T-cell (primary cell): ENCODE measurements around the gene EDC4. TPM values are rescaled to one million over a fixed set of nuclear protein-coding genes. Genes with fewer than 3 reads are reported as not detected.

Experiments used
- ATAC-seq, 4 experiments: fragments of 200-7000 bp in 3 of 4; fragments of 150-1000 bp in 1 of 4; cut with Tn5 transposase; replicated peaks in 1 of 4; 1 replicate in 3 of 4; 2 replicates in 1 of 4; pipeline ENCODE4 v1.10.0; 2021; ENCODE audit warnings: moderate library complexity in 3 of 4, mild to moderate bottlenecking in 2 of 4, moderate number of reproducible peaks in 1 of 4
- CTCF ChIA-PET, 2 donors: fragments of 300-600 bp; sonication (Branson Sonifier 250); formaldehyde crosslinking; loops; one replicate each; lab custom pipeline; 2022; ENCODE audit warnings: antibody characterized with exemption in 2 of 2; lab: Charles Lee
- POLR2A ChIA-PET, 2 donors: fragments of 300-600 bp; sonication (Branson Sonifier 250); formaldehyde crosslinking; loops; one replicate each; lab custom pipeline; 2022; ENCODE audit warnings: antibody characterized with exemption in 2 of 2; lab: Charles Lee
- DNase-seq, 35 experiments: peaks; one replicate each; pipeline versions ENCODE4 v3.0.0 to v3.0.0-alpha.2; 2013 to 2023
- H3K27ac ChIP-seq: one replicate; pipeline ENCODE4 v1.5.1; 2013; ENCODE audit warnings: low read length
- H3K27me3 ChIP-seq, 2 experiments: replicated peaks in 1 of 2; 1 replicate in 1 of 2; 2 replicates in 1 of 2; pipeline versions ENCODE4 v1.6.1 to v1.7.0; 2013; ENCODE audit warnings: low read length in 1 of 2, mixed read lengths in 1 of 2; ENCODE audit not compliant: control insufficient read depth in 2 of 2, insufficient read depth in 2 of 2; ENCODE audit errors: extremely low read depth in 1 of 2
- H3K36me3 ChIP-seq, 2 donors: 1 replicate in 1 of 2; 2 replicates in 1 of 2; pipeline versions ENCODE4 v1.6.1 to v1.7.0; 2013; ENCODE audit warnings: low read length in 1 of 2; ENCODE audit not compliant: control insufficient read depth in 2 of 2, insufficient read depth in 1 of 2; ENCODE audit errors: extremely low read depth in 1 of 2
- H3K4me1 ChIP-seq, 2 experiments: 1 replicate in 1 of 2; 2 replicates in 1 of 2; pipeline versions ENCODE4 v1.6.1 to v1.7.0; 2013; ENCODE audit warnings: low read length in 2 of 2, mixed read lengths in 1 of 2; ENCODE audit not compliant: insufficient read depth in 2 of 2, control insufficient read depth in 1 of 2; ENCODE audit errors: extremely low read depth in 1 of 2
- H3K4me3 ChIP-seq, 2 donors: 1 replicate in 1 of 2; 2 replicates in 1 of 2; pipeline versions ENCODE4 v1.5.1 to v1.7.0; 2013; ENCODE audit warnings: mild to moderate bottlenecking in 2 of 2, low read length in 1 of 2, moderate library complexity in 1 of 2; ENCODE audit not compliant: control insufficient read depth in 1 of 2; ENCODE audit errors: extremely low read depth in 1 of 2
- H3K9me3 ChIP-seq: 2 replicates; pipeline ENCODE4 v1.7.0; 2013
- H3K27ac Mint-ChIP-seq, 2 donors: one replicate each; pipeline ENCODE4 v1.8.0; 2020 to 2021; ENCODE audit warnings: mild to moderate bottlenecking in 2 of 2, mixed read lengths in 2 of 2
- H3K27me3 Mint-ChIP-seq, 2 donors: one replicate each; pipeline ENCODE4 v1.8.0; 2021 to 2022; ENCODE audit warnings: mixed read lengths in 2 of 2
- H3K36me3 Mint-ChIP-seq: one replicate; pipeline ENCODE4 v1.8.0; 2021; ENCODE audit warnings: mixed read lengths
- H3K4me1 Mint-ChIP-seq, 3 donors: one replicate each; pipeline ENCODE4 v1.8.0; 2020 to 2022; ENCODE audit warnings: mixed read lengths in 3 of 3, mild to moderate bottlenecking in 1 of 3
- H3K4me3 Mint-ChIP-seq, 3 donors: one replicate each; pipeline ENCODE4 v1.8.0; 2020 to 2022; ENCODE audit warnings: mild to moderate bottlenecking in 3 of 3, mixed read lengths in 3 of 3, moderate library complexity in 3 of 3
- H3K9me3 Mint-ChIP-seq, 3 donors: one replicate each; pipeline ENCODE4 v1.8.0; 2020 to 2022; ENCODE audit warnings: mixed read lengths in 3 of 3
- WGBS: methylation state at CpG from one replicate; pipeline ENCODE4 v1.1.5; 2013; ENCODE audit warnings: missing lambda C conversion rate; ENCODE audit not compliant: insufficient coverage; 5-methylcytosine and 5-hydroxymethylcytosine counted together
- total RNA-seq, 35 experiments: library from RNA in 6 of 35; stranded (reverse) in 6 of 35; fragments of 120-200 nt in 1 of 35; gene quantifications; one replicate each; pipeline versions ENCODE4 v1.2.1 to v1.2.4 and lab custom pipeline; 2013 to 2026

EDC4 gene
- total RNA-seq, 5 donors from 2014 or later (not counting 1 experiment from before 2014, with no cell fraction given), result 110 to 144 (median 136) TPM

DNA sequence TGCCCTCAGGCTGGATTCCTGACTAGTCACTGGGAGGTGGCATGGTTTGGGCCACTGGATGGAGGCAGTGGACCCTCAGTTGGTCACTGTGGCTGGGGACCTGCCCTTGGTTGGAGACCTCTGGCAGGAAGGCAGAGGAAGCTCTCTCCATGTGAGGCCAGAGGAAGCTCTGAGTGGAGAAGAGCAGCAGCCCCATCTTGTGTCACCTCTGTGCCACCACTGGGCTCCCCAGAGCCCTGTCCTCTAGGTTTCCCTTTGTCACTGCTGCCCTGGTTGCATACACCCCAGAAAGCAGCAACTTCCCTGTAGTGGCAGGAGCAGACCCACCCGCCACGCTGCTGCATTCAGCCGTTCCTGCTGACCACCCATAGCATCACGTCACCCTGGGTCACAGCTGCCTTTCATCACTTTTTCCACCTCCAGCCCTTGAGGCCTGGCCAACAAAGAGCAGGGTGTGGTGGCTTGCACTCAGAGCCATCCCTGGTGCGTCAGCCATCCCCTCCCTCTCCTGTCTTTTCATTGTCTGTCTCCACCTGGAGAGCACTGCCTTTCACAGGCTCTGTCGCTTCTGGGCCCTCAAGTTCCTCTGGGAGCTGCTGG is 46.9 kb downstream of the EDC4 start:
- POLR2A ChIA-PET, result no interaction called here
- CTCF ChIA-PET, result no interaction called here
- H3K36me3 ChIP-seq, result peaks cover 7 to 38% of the 10 kb centered on the region in 2 donors
- 92% methylated on average over 5 of the region's 6 CpGs for WGBS
- Mint-ChIP-seq H3K4me1 (peaks cover 30 to 40% (median 32%) of the 10 kb centered on the region in 3 donors), H3K27me3 (no peaks in the 10 kb centered on the region), H3K4me3 (no peak overlapping the region), H3K36me3 (peaks cover 7% of the 10 kb centered on the region), H3K9me3 (no peaks in the 10 kb centered on the region), H3K27ac (no peak overlapping the region)
- peaks cover 0 to 21% of the 10 kb centered on the region in 2 experiments for H3K4me1 ChIP-seq
- DNase-seq (no peak), ATAC-seq (no peak)
- H3K27me3 ChIP-seq, result no peaks in the 10 kb centered on the region
- H3K9me3 ChIP-seq, result no peaks in the 10 kb centered on the region
- H3K4me3 ChIP-seq, result no peak overlapping the region
- H3K27ac ChIP-seq, result no peak overlapping the region

DNA sequence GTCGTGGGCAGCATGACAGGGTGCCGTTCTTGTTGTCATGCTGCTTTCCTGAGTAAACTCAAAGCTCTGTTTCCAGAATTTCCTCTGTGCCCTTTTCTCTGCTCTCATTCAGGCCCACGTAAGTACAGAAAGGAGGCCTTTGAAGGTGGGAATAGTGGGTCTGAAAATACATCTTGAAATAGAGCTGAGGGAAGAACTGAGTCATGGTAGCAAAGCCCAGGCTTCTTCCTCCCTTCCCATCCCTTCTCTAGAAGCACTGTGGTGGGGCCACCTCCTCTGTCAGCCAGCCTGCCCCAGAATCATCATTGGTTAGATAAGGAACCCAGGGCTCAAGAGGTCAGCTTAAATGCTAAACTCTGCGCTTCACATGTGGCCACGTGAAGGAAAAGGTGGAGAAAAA is 49.4 kb downstream of the EDC4 start:
- no peak overlapping the region for H3K4me3 ChIP-seq
- no peak overlapping the region for H3K27ac ChIP-seq
- no peaks in the 10 kb centered on the region for H3K9me3 ChIP-seq
- H3K4me3 Mint-ChIP-seq, result no peak overlapping the region
- H3K27ac Mint-ChIP-seq, result peak overlapping the region; percentile 57 to 84
- ChIA-PET CTCF (no interaction called here), POLR2A (no interaction called here)
- peaks cover 4% of the 10 kb centered on the region for H3K36me3 Mint-ChIP-seq
- no peaks in the 10 kb centered on the region for H3K27me3 ChIP-seq
- peaks cover 8 to 38% of the 10 kb centered on the region in 2 donors for H3K36me3 ChIP-seq
- peaks cover 0 to 5% of the 10 kb centered on the region in 2 experiments for H3K4me1 ChIP-seq
- DNase-seq, result no peak
- peaks cover 8 to 29% (median 20%) of the 10 kb centered on the region in 3 donors for H3K4me1 Mint-ChIP-seq
- ATAC-seq, result no peak
- WGBS, result 77% methylated on average over 2 of the region's 5 CpGs
- H3K27me3 Mint-ChIP-seq, result no peaks in the 10 kb centered on the region
- H3K9me3 Mint-ChIP-seq, result no peaks in the 10 kb centered on the region

DNA sequence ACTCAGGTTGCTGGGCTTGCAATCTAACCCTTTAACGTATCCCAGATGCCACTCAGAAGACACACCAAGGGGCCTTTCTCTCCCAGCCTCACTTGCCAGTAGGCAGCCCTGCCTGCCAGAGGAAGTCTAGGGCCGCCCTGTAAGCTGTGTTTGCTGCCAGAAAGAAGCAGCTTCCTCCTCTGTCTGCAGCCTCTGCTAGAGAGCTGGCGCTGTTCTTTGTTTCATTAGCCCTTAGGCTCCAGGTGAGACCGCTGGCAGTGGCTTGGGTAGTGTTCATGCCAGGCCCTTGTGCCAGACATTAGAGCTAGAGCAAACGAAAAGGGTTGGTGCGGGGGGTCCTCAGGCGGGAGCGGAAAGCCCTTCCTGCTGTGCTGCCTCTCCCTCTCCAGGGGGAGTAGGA is 49.9 kb downstream of the EDC4 start:
- Mint-ChIP-seq H3K4me1 (peaks cover 3 to 24% (median 15%) of the 10 kb centered on the region in 3 donors), H3K9me3 (no peaks in the 10 kb centered on the region), H3K36me3 (peaks cover 4% of the 10 kb centered on the region), H3K27ac (peak overlapping the region; percentile 6 to 27), H3K4me3 (no peak overlapping the region), H3K27me3 (no peaks in the 10 kb centered on the region)
- WGBS, result 88% methylated on average over 4 of the region's 8 CpGs
- ChIA-PET CTCF (no interaction called here), POLR2A (no interaction called here)
- H3K4me1 ChIP-seq, result peaks cover 0 to 1% of the 10 kb centered on the region in 2 experiments
- no peak overlapping the region for H3K27ac ChIP-seq
- no peaks in the 10 kb centered on the region for H3K27me3 ChIP-seq
- H3K4me3 ChIP-seq, result no peak overlapping the region
- H3K36me3 ChIP-seq, result peaks cover 13 to 43% of the 10 kb centered on the region in 2 donors
- ATAC-seq (no peak), DNase-seq (no peak)
- H3K9me3 ChIP-seq, result no peaks in the 10 kb centered on the region

DNA sequence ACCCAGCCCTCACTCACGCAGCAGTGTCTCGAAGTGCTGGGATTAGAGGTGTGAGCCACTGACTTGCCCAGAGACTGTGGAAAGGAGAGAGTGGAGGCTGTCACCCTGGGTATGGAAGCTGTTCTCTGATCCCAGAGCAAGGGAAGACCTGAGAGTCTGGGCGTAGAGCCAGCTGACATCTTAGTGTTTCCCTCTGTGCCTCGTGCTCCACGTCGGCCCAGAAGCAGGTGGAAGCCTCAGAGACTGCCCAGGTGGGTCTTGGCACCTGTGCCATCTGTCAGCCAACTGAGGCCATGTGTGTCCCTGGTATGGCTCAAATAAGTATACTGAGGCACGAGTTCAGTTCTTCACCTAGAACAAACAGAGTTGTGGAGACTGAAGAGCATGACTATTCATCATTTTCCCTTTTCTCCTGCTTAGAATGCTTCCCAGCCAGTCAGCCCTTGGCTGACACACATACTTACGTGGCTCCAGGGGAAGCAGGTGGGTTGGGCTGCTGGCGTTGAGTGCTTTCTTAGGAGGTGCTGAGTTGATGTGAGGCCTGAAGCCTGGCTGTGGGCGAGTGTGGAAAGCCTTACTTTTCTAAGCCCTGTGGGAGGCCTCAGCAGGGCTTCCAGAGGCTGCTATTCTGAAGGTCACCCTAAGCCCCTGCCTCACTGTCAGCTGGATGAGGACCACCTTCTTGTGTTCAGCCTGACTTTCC is 50.7 kb downstream of the EDC4 start:
- WGBS, result 94% methylated on average over 5 of the region's 10 CpGs
- Histone ChIP-seq H3K4me3 (no peak overlapping the region), H3K27ac (no peak overlapping the region), H3K4me1 (peaks cover 0 to 7% of the 10 kb centered on the region in 2 experiments), H3K9me3 (no peaks in the 10 kb centered on the region), H3K27me3 (no peaks in the 10 kb centered on the region), H3K36me3 (peaks cover 15 to 49% of the 10 kb centered on the region in 2 donors)
- ATAC-seq (no peak), DNase-seq (no peak)
- Mint-ChIP-seq H3K36me3 (peaks cover 4% of the 10 kb centered on the region), H3K27ac (peak overlapping the region; percentile 15 to 34), H3K4me3 (no peak overlapping the region), H3K27me3 (no peaks in the 10 kb centered on the region), H3K4me1 (peaks cover 7 to 22% (median 8%) of the 10 kb centered on the region in 3 donors), H3K9me3 (no peaks in the 10 kb centered on the region)
- POLR2A ChIA-PET, result no interaction called here
- CTCF ChIA-PET, result no interaction called here

DNA sequence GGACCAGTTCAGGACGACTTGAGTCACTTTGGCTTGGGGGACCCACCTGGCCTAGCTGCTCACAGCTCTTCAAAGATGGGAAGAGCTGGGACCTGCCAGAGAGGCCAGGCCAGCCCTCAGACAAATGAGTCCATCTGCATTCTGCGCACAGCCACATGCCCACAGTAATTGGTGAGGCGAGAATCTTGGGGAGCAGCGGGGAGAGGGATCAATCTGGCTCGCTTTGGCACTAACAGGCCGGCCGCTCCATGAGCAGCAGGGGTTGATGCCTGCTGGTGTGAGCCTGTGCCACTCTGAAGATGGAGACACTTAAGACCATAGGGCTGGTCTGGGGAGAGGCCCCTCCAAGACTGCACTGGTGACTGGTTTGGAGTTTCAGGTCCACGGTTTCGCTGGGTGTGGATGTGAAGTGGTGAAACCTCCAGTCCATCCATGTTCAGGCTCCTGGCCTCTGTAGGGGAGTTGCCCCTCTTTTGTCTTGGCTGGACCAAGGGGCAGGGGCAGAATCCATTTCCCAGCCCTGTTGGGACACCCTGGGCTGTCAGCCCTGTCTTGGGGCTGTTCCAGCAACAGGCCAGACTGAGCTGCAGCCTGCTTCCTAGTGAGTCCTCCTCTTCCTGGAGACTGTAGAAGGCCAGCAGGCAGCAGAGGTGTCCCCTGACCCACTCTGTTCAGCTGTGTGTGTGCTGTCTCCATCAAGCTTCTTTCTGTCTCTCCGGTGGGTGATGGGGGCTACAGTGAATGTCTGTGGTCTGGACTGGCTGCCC is 51.5 kb downstream of the EDC4 start:
- WGBS, result 95% methylated on average over 7 of the region's 10 CpGs
- CTCF ChIA-PET, result interaction anchor here (0.5 to 0.7 kb wide), 5 partner anchors 30 to 339 kb away, joined by 3 to 7 read pairs (median 3); no protein-coding TSS in a partner anchor
- POLR2A ChIA-PET, result no interaction called here
- H3K27me3 ChIP-seq, result no peaks in the 10 kb centered on the region
- no peaks in the 10 kb centered on the region for H3K9me3 Mint-ChIP-seq
- no peaks in the 10 kb centered on the region for H3K27me3 Mint-ChIP-seq
- no peak overlapping the region for H3K4me3 Mint-ChIP-seq
- H3K4me3 ChIP-seq, result no peak overlapping the region
- H3K4me1 ChIP-seq, result peaks cover 0 to 9% of the 10 kb centered on the region in 2 experiments
- peaks cover 7 to 20% (median 8%) of the 10 kb centered on the region in 3 donors for H3K4me1 Mint-ChIP-seq
- no peak for ATAC-seq
- no peak for DNase-seq
- H3K27ac ChIP-seq, result no peak overlapping the region
- peaks cover 20 to 49% of the 10 kb centered on the region in 2 donors for H3K36me3 ChIP-seq
- peak overlapping the region in 1 of 2 donors; percentile 49 for H3K27ac Mint-ChIP-seq
- peaks cover under 1% of the 10 kb centered on the region for H3K36me3 Mint-ChIP-seq
- H3K9me3 ChIP-seq, result no peaks in the 10 kb centered on the region

DNA sequence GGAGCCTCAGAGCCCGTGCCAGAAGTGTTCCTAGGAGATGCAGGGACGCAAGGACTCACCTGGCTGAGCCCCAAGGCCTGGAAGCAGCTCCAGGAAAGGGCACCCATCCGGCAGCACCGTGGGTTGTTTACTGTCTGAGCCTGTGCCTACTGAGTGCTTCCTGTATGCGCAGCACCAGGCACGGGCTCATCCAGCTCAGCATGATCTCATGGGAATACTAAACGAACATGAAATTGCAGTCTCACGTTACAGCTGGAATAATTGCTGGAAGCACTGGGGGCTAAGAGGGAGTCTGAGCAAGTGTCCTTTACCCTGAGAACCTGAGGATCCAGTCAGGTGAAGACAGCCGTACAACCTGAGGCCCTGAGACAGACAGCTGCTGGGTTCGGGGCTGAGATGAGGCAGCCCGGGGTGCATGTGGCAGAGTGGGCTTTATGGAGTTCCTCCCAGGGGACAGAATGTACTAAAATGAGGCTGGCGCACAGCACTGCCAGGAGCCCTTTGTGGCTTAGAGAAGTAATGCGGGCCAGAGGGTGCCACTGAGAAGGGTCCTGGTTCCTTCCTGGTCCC is 53.4 kb downstream of the EDC4 start:
- ATAC-seq (no peak), DNase-seq (no peak)
- Mint-ChIP-seq H3K27ac (peak overlapping the region; percentile 55 to 61), H3K4me3 (no peak overlapping the region), H3K36me3 (no peaks in the 10 kb centered on the region), H3K9me3 (no peaks in the 10 kb centered on the region), H3K4me1 (peaks cover 7 to 20% (median 8%) of the 10 kb centered on the region in 3 donors), H3K27me3 (no peaks in the 10 kb centered on the region)
- Histone ChIP-seq H3K27ac (no peak overlapping the region), H3K4me3 (no peak overlapping the region), H3K27me3 (no peaks in the 10 kb centered on the region), H3K4me1 (peaks cover 0 to 9% of the 10 kb centered on the region in 2 experiments), H3K36me3 (peaks cover 20 to 65% of the 10 kb centered on the region in 2 donors), H3K9me3 (no peaks in the 10 kb centered on the region)
- CTCF ChIA-PET, result interaction anchor here in 1 of 2 donors (0.7 kb wide), 1 partner anchor 12 kb away, joined by 6 read pairs; no protein-coding TSS in a partner anchor
- WGBS, result 80% methylated on average over 13 of the region's 13 CpGs
- POLR2A ChIA-PET, result interaction anchor here in 1 of 2 donors (1.2 kb wide), 1 partner anchor 129 kb away, joined by 3 read pairs; no protein-coding TSS in a partner anchor
